WTC11 (cell line): ENCODE results near the gene NOXO1. TPM values are rescaled to one million over a fixed set of nuclear protein-coding genes. Genes with fewer than 3 reads are reported as not detected.

Experiments
- ATAC-seq: fragments of 200-7000 bp; cut with Tn5 transposase; 2 replicates; pipeline ENCODE4 v1.10.0; 2021; ENCODE audit warnings: mild to moderate bottlenecking, moderate library complexity
- CTCF ChIA-PET: fragments of 300-600 bp; sonication (Branson Sonifier 250); formaldehyde crosslinking; loops from one replicate; lab custom pipeline; 2021; ENCODE audit warnings: antibody characterized with exemption; lab: Charles Lee
- POLR2A ChIA-PET: fragments of 350-600 bp; sonication (Branson Sonifier 250); formaldehyde crosslinking; loops from one replicate; lab custom pipeline; 2021; ENCODE audit warnings: antibody characterized with exemption; lab: Charles Lee
- DNase-seq: peaks from one replicate; pipeline ENCODE4 v3.0.0; 2021; ENCODE audit warnings: low spot score
- H3K27ac Mint-ChIP-seq: 2 replicates; pipeline ENCODE4 v1.8.0; 2021; ENCODE audit warnings: mixed read lengths
- H3K27me3 Mint-ChIP-seq: 2 replicates; pipeline ENCODE4 v1.8.0; 2021; ENCODE audit warnings: low read depth, mild to moderate bottlenecking, moderate library complexity, mixed read lengths
- H3K36me3 Mint-ChIP-seq: 2 replicates; pipeline ENCODE4 v1.8.0; 2021; ENCODE audit warnings: mixed read lengths
- H3K4me1 Mint-ChIP-seq: 2 replicates; pipeline ENCODE4 v1.8.0; 2022; ENCODE audit warnings: mixed read lengths
- H3K4me3 Mint-ChIP-seq: 2 replicates; pipeline ENCODE4 v1.8.0; 2021; ENCODE audit warnings: mild to moderate bottlenecking, moderate library complexity, mixed read lengths
- H3K9me3 Mint-ChIP-seq: 2 replicates; pipeline ENCODE4 v1.8.0; 2021; ENCODE audit warnings: mixed read lengths
- ATF2 ChIP-seq: sonication (generic); formaldehyde crosslinking; IDR thresholded peaks from 2 replicates; pipeline ENCODE4 v1.8.1; 2022; ENCODE audit warnings: low read depth, missing genetic modification reagents, borderline replicate concordance
- CDX4 ChIP-seq: fragments of 250-450 bp; sonication (Bioruptor Pico); IDR thresholded peaks from 2 replicates; pipeline ENCODE4 v1.9.0; 2021; ENCODE audit warnings: moderate library complexity, mild to moderate bottlenecking, inconsistent platforms, borderline replicate concordance
- EMX1 ChIP-seq: fragments of 250-450 bp; sonication (Bioruptor Pico); IDR thresholded peaks from 2 replicates; pipeline ENCODE4 v1.8.0; 2021; ENCODE audit warnings: mild to moderate bottlenecking
- ESRRA ChIP-seq: sonication (generic); formaldehyde crosslinking; IDR thresholded peaks from 2 replicates; pipeline ENCODE4 v1.8.1; 2022; ENCODE audit warnings: mild to moderate bottlenecking, missing genetic modification reagents, borderline replicate concordance
- FOXK1 ChIP-seq: sonication (generic); formaldehyde crosslinking; IDR thresholded peaks from 2 replicates; pipeline ENCODE4 v1.8.0; 2022; ENCODE audit warnings: mild to moderate bottlenecking, moderate library complexity, missing genetic modification reagents
- GABPB1 ChIP-seq: sonication (generic); formaldehyde crosslinking; IDR thresholded peaks from 2 replicates; pipeline ENCODE4 v1.8.1; 2023; ENCODE audit warnings: mild to moderate bottlenecking, missing genetic modification reagents
- HMGA2 ChIP-seq: fragments of 250-450 bp; sonication (Bioruptor Pico); IDR thresholded peaks from 2 replicates; pipeline ENCODE4 v1.4.0; 2021; ENCODE audit warnings: mild to moderate bottlenecking, moderate library complexity
- JAZF1 ChIP-seq: fragments of 250-450 bp; sonication (Bioruptor Pico); IDR thresholded peaks from 2 replicates; pipeline ENCODE4 v1.9.0; 2021; ENCODE audit warnings: moderate library complexity, mild to moderate bottlenecking, inconsistent platforms
- PRDM15 ChIP-seq: sonication (generic); formaldehyde crosslinking; IDR thresholded peaks from 2 replicates; pipeline ENCODE4 v1.8.0; 2022; ENCODE audit warnings: missing genetic modification reagents
- PRRX2 ChIP-seq: fragments of 250-450 bp; sonication (Bioruptor Pico); IDR thresholded peaks from 2 replicates; pipeline ENCODE4 v1.8.0; 2021; ENCODE audit warnings: mild to moderate bottlenecking
- RORB ChIP-seq: fragments of 250-450 bp; sonication (Bioruptor Pico); IDR thresholded peaks from 2 replicates; pipeline ENCODE4 v1.9.0; 2021; ENCODE audit warnings: mild to moderate bottlenecking
- SMAD4 ChIP-seq: sonication (generic); formaldehyde crosslinking; IDR thresholded peaks from 2 replicates; pipeline ENCODE4 v1.8.0; 2022; ENCODE audit warnings: mild to moderate bottlenecking, missing genetic modification reagents
- TEAD1 ChIP-seq: sonication (generic); formaldehyde crosslinking; IDR thresholded peaks from 2 replicates; pipeline ENCODE4 v1.8.0; 2022; ENCODE audit warnings: mild to moderate bottlenecking, missing genetic modification reagents
- TEAD4 ChIP-seq: sonication (generic); formaldehyde crosslinking; IDR thresholded peaks from 2 replicates; pipeline ENCODE4 v1.8.0; 2022; ENCODE audit warnings: mild to moderate bottlenecking, missing genetic modification reagents
- USF1 ChIP-seq: sonication (generic); formaldehyde crosslinking; IDR thresholded peaks from 2 replicates; pipeline ENCODE4 v1.8.0; 2022; ENCODE audit warnings: mild to moderate bottlenecking, missing genetic modification reagents
- total RNA-seq: library from RNA; stranded (reverse); gene quantifications from 3 replicates; pipeline ENCODE4 v1.2.3, GENCODE V29; 2021
- TF ChIP-seq, protein P1 (sequence below): sonication (generic); formaldehyde crosslinking; IDR thresholded peaks from 2 replicates; pipeline ENCODE4 v1.8.1; 2023; ENCODE audit warnings: mild to moderate bottlenecking, missing genetic modification reagents
- TF ChIP-seq, protein P2 (sequence below): fragments of 250-450 bp; sonication (Bioruptor Pico); IDR thresholded peaks from 2 replicates; pipeline ENCODE4 v2.1.2; 2022; ENCODE audit warnings: mild to moderate bottlenecking, moderate library complexity
- TF ChIP-seq, protein P3 (sequence below): sonication (generic); formaldehyde crosslinking; IDR thresholded peaks from 2 replicates; pipeline ENCODE4 v1.8.0; 2023; ENCODE audit warnings: missing genetic modification reagents
- TF ChIP-seq, protein P4 (sequence below): sonication (generic); formaldehyde crosslinking; IDR thresholded peaks from 2 replicates; pipeline ENCODE4 v1.8.0; 2023; ENCODE audit warnings: mild to moderate bottlenecking, missing genetic modification reagents
- TF ChIP-seq, protein P5 (sequence below): sonication (generic); formaldehyde crosslinking; IDR thresholded peaks from 2 replicates; pipeline ENCODE4 v1.8.1; 2023; ENCODE audit warnings: mild to moderate bottlenecking, moderate library complexity, missing genetic modification reagents

Gene NOXO1
- total RNA-seq, 1 experiment from 2014 or later: 5.7 TPM

DNA sequence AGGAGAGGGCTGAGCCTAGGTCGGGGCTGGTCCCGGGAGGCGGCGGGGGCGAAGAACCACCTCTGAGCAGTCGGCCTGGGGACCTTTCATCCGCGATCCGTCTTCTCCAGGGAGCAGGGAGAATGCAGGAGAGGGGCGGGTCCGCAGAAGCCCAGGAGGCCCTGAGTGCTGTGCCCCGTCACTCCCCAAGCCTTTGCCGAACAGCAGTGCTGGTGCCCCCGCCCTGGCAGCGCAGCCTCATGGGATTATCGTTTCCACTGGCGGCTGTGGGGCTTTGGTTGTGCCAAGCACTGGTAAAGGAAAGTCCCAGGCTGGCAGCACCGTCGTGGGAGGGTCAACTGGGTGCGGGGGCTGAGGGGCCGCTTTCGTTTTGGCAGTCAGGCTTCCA, 8.8 kb downstream of the NOXO1 start (continued):
- TF ChIP-seq CDX4: no peak
- no peak for TF ChIP-seq TEAD4 (CRISPR knock-in tag)
- TF ChIP-seq ESRRA (CRISPR knock-in tag): no peak
- no peak for TF ChIP-seq EMX1 (CRISPR knock-in tag)
- no peak for TF ChIP-seq PRRX2 (CRISPR knock-in tag)
- TF ChIP-seq, protein P1, sequence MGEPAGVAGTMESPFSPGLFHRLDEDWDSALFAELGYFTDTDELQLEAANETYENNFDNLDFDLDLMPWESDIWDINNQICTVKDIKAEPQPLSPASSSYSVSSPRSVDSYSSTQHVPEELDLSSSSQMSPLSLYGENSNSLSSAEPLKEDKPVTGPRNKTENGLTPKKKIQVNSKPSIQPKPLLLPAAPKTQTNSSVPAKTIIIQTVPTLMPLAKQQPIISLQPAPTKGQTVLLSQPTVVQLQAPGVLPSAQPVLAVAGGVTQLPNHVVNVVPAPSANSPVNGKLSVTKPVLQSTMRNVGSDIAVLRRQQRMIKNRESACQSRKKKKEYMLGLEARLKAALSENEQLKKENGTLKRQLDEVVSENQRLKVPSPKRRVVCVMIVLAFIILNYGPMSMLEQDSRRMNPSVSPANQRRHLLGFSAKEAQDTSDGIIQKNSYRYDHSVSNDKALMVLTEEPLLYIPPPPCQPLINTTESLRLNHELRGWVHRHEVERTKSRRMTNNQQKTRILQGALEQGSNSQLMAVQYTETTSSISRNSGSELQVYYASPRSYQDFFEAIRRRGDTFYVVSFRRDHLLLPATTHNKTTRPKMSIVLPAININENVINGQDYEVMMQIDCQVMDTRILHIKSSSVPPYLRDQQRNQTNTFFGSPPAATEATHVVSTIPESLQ (CRISPR knock-in tag): no peak
- TF ChIP-seq HMGA2 (CRISPR knock-in tag): no peak
- TF ChIP-seq, protein P2, sequence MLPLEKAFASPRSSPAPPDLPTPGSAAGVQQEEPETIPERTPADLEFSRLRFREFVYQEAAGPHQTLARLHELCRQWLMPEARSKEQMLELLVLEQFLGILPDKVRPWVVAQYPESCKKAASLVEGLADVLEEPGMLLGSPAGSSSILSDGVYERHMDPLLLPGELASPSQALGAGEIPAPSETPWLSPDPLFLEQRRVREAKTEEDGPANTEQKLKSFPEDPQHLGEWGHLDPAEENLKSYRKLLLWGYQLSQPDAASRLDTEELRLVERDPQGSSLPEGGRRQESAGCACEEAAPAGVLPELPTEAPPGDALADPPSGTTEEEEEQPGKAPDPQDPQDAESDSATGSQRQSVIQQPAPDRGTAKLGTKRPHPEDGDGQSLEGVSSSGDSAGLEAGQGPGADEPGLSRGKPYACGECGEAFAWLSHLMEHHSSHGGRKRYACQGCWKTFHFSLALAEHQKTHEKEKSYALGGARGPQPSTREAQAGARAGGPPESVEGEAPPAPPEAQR (CRISPR knock-in tag): no peak
- TF ChIP-seq ATF2: no peak
- no peak for TF ChIP-seq JAZF1 (CRISPR knock-in tag)
- TF ChIP-seq, protein P3, sequence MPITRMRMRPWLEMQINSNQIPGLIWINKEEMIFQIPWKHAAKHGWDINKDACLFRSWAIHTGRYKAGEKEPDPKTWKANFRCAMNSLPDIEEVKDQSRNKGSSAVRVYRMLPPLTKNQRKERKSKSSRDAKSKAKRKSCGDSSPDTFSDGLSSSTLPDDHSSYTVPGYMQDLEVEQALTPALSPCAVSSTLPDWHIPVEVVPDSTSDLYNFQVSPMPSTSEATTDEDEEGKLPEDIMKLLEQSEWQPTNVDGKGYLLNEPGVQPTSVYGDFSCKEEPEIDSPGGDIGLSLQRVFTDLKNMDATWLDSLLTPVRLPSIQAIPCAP: no peak
- TF ChIP-seq, protein P4, sequence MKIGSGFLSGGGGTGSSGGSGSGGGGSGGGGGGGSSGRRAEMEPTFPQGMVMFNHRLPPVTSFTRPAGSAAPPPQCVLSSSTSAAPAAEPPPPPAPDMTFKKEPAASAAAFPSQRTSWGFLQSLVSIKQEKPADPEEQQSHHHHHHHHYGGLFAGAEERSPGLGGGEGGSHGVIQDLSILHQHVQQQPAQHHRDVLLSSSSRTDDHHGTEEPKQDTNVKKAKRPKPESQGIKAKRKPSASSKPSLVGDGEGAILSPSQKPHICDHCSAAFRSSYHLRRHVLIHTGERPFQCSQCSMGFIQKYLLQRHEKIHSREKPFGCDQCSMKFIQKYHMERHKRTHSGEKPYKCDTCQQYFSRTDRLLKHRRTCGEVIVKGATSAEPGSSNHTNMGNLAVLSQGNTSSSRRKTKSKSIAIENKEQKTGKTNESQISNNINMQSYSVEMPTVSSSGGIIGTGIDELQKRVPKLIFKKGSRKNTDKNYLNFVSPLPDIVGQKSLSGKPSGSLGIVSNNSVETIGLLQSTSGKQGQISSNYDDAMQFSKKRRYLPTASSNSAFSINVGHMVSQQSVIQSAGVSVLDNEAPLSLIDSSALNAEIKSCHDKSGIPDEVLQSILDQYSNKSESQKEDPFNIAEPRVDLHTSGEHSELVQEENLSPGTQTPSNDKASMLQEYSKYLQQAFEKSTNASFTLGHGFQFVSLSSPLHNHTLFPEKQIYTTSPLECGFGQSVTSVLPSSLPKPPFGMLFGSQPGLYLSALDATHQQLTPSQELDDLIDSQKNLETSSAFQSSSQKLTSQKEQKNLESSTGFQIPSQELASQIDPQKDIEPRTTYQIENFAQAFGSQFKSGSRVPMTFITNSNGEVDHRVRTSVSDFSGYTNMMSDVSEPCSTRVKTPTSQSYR (CRISPR knock-in tag): no peak
- no peak for TF ChIP-seq SMAD4 (CRISPR knock-in tag)

DNA sequence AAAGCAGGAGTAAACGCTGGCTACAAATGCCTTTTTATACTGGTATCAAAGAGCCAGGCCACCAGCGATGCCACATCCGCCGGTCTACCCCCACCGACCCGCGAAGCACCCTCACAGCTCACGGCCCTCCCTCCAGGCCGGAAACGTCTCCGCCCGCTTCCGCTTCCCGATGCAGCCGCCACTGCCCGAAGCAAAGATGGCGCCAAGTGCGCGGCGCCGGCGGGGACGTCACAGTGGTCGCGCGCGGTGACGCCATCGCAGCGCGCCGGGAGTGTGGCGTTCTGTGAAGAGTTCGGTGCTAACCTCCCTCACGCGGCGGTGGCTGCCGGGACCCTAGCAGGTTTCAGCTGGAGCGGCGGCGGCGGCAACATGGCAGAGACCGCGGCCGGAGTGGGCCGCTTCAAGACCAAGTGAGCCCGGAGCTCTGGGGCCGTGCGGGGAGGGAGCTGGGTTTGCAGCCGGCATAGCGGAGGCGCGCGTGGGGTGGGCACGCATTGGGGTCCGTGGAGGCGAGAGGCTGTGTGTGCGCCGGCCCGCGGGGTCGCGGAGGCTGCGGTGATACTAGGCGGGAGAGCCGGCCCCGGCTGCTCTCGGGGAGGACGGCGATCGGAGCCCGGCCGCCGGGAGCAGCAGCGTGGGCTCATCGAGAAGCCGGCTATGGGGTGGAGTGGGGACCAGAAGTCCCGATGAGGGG, 9.3 kb downstream of the NOXO1 start, which contains the start of gene TBL3:
Gene TBL3 (plus strand): TSS at position 258 of the 694 bp plus-strand sequence. CDS start 112 bp downstream, at position 370.
- DNase-seq (peak; percentile 92), ATAC-seq (peak; percentile 88)
- no peaks in the 10 kb centered on the region for H3K27me3 Mint-ChIP-seq
- H3K4me3 Mint-ChIP-seq: peak within 1 kb of the TSS; percentile 98
- ChIA-PET POLR2A (interaction anchor here (0.9 to 2.6 kb wide), 6 partner anchors 11 to 189 kb away, joined by 3 to 10 read pairs (median 3); partner anchors contain the start of genes NUBP2, SPSB3, TRAF7 and TSC2), CTCF (interaction anchor here (0.5 to 1.4 kb wide), 10 partner anchors 26 to 1191 kb away, joined by 3 to 9 read pairs (median 3); partner anchors contain the start of gene PGP)
- no peaks in the 10 kb centered on the region for H3K9me3 Mint-ChIP-seq
- H3K36me3 Mint-ChIP-seq: peaks cover 10% of the 10 kb centered on the region
- peak within 1 kb of the TSS; percentile 99 for H3K27ac Mint-ChIP-seq
- H3K4me1 Mint-ChIP-seq: peaks cover 15% of the 10 kb centered on the region
- TF ChIP-seq, protein P5, sequence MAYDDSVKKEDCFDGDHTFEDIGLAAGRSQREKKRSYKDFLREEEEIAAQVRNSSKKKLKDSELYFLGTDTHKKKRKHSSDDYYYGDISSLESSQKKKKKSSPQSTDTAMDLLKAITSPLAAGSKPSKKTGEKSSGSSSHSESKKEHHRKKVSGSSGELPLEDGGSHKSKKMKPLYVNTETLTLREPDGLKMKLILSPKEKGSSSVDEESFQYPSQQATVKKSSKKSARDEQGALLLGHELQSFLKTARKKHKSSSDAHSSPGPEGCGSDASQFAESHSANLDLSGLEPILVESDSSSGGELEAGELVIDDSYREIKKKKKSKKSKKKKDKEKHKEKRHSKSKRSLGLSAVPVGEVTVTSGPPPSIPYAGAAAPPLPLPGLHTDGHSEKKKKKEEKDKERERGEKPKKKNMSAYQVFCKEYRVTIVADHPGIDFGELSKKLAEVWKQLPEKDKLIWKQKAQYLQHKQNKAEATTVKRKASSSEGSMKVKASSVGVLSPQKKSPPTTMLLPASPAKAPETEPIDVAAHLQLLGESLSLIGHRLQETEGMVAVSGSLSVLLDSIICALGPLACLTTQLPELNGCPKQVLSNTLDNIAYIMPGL: peak; percentile 92
- TF ChIP-seq PRDM15 (CRISPR knock-in tag): no peak
- TF ChIP-seq RORB (CRISPR knock-in tag): no peak
- peak; percentile 99 for TF ChIP-seq FOXK1 (CRISPR knock-in tag)
- peak; percentile 82; the same call in 1 of the 2 replicates for TF ChIP-seq GABPB1
- 0 out of 2 replicates have a peak, but pooled peaks have one; percentile 50 for TF ChIP-seq USF1
- 0 out of 2 replicates have a peak, but pooled peaks have one; percentile 44 for TF ChIP-seq TEAD4 (CRISPR knock-in tag)
- peak; percentile 93 for TF ChIP-seq TEAD1 (CRISPR knock-in tag)
